SU-DHL-6 (cell line): Measurements from ENCODE around the gene PARP16.

Experiments
- H2AFZ ChIP-seq: fragments of 200-600 bp; sonication (generic); 2 replicates; pipeline ENCODE4 v1.6.1; 2014; ENCODE audit warnings: low read depth, mild to moderate bottlenecking, moderate library complexity, mixed read lengths, antibody characterized with exemption, low read length; ENCODE audit not compliant: severe bottlenecking
- H3F3A ChIP-seq: fragments of 200-600 bp; shearing (Covaris generic); 2 replicates; pipeline ENCODE4 v1.6.0; 2016; ENCODE audit warnings: antibody characterized with exemption, mild to moderate bottlenecking; ENCODE audit not compliant: insufficient read depth
- H3K27ac ChIP-seq: fragments of 200-600 bp; sonication (generic); 2 replicates; pipeline ENCODE4 v1.5.1; 2016; ENCODE audit warnings: low read depth, mild to moderate bottlenecking, low read length, moderate library complexity, mixed read lengths
- H3K27me3 ChIP-seq: fragments of 200-600 bp; sonication (generic), shearing (Covaris generic); 2 replicates; pipeline ENCODE4 v1.6.0; 2014; ENCODE audit warnings: mild to moderate bottlenecking, low read length
- H3K36me3 ChIP-seq: fragments of 200-600 bp; sonication (generic); 2 replicates; pipeline ENCODE4 v1.6.1; 2014; ENCODE audit warnings: mild to moderate bottlenecking, low read length, mixed read lengths
- H3K4me2 ChIP-seq: fragments of 300-600, 200-600 bp; shearing (Covaris generic), sonication (generic); 2 replicates; pipeline ENCODE4 v1.6.0; 2014; ENCODE audit warnings: low read length, low read depth, mild to moderate bottlenecking; ENCODE audit not compliant: poor library complexity, severe bottlenecking
- H3K4me3 ChIP-seq: fragments of 200-600 bp; sonication (generic); 2 replicates; pipeline ENCODE4 v1.5.1; 2014; ENCODE audit warnings: antibody characterized with exemption, low read length, mild to moderate bottlenecking, mixed read lengths; ENCODE audit not compliant: insufficient read depth, poor library complexity, severe bottlenecking
- H3K79me2 ChIP-seq: fragments of 200-600 bp; sonication (generic); 2 replicates; pipeline ENCODE4 v1.6.1; 2014; ENCODE audit warnings: mild to moderate bottlenecking, low read length, moderate library complexity; ENCODE audit not compliant: insufficient read depth
- H3K9ac ChIP-seq: fragments of 200-600 bp; sonication (generic); 2 replicates; pipeline ENCODE4 v1.7.0; 2014; ENCODE audit warnings: mild to moderate bottlenecking, low read length
- H3K9me2 ChIP-seq: fragments of 200-600 bp; sonication (generic); replicated peaks from 2 replicates; pipeline ENCODE4 v1.6.1; 2014; ENCODE audit warnings: low read length; ENCODE audit not compliant: insufficient read depth
- H3K9me3 ChIP-seq: fragments of 200-600 bp; sonication (generic); 2 replicates; pipeline ENCODE4 v1.6.1; 2014; ENCODE audit warnings: low read length, mixed read lengths; ENCODE audit not compliant: insufficient read depth
- H4K20me1 ChIP-seq: fragments of 200-600 bp; sonication (generic); 2 replicates; pipeline ENCODE4 v1.6.1; 2014; ENCODE audit warnings: low read depth, mild to moderate bottlenecking, antibody characterized with exemption, low read length, moderate library complexity, mixed read lengths
- CTCF ChIP-seq: fragments of 200-600 bp; sonication (generic); IDR thresholded peaks from one replicate; pipeline ENCODE4 v1.5.1; 2017; ENCODE audit warnings: antibody characterized with exemption, mild to moderate bottlenecking, low read length, moderate library complexity; ENCODE audit not compliant: insufficient read depth, poor library complexity, severe bottlenecking
- EZH2phosphoT487 ChIP-seq: fragments of 200-600 bp; sonication (generic), shearing (Covaris generic); conservative IDR thresholded peaks from 2 replicates; pipeline ENCODE4 v1.6.1; 2018; ENCODE audit warnings: mild to moderate bottlenecking, antibody characterized with exemption, low read length, moderate library complexity, mixed read lengths

Gene PARP16

GRCh38 chr15:65327651-65328393, 41.1 kb upstream of the PARP16 start:
- H3K9me2 ChIP-seq, result no peaks in the 10 kb centered on the region
- no peaks in the 10 kb centered on the region for H4K20me1 ChIP-seq
- H3K27ac ChIP-seq, result no peak overlapping the region
- H2AFZ ChIP-seq, result no peak overlapping the region
- no peak overlapping the region for H3K4me2 ChIP-seq
- no peaks in the 10 kb centered on the region for H3K27me3 ChIP-seq
- H3K36me3 ChIP-seq, result no peaks in the 10 kb centered on the region
- no peaks in the 10 kb centered on the region for H3F3A ChIP-seq
- no peaks in the 10 kb centered on the region for H3K9me3 ChIP-seq
- no peak for TF ChIP-seq EZH2phosphoT487
- TF ChIP-seq CTCF, result no peak
- no peaks in the 10 kb centered on the region for H3K79me2 ChIP-seq
- no peak overlapping the region for H3K9ac ChIP-seq
- no peak overlapping the region for H3K4me3 ChIP-seq

- Histone ChIP-seq H4K20me1 (no peaks in the 10 kb centered on the region), H3K9me3 (no peaks in the 10 kb centered on the region), H3K9me2 (no peaks in the 10 kb centered on the region), H2AFZ (no peak overlapping the region), H3K4me3 (no peak overlapping the region), H3F3A (no peaks in the 10 kb centered on the region), H3K79me2 (no peaks in the 10 kb centered on the region), H3K27ac (no peak overlapping the region), H3K4me2 (no peak overlapping the region), H3K9ac (no peak overlapping the region), H3K36me3 (no peaks in the 10 kb centered on the region), H3K27me3 (no peaks in the 10 kb centered on the region)
- TF ChIP-seq CTCF, result no peak
- no peak for TF ChIP-seq EZH2phosphoT487
These were observed 40.1 kb upstream of the PARP16 start for GRCh38 chr15:65326818-65327217.

GRCh38 chr15:65326117-65326526, 39.4 kb upstream of the PARP16 start:
- H3K9me3 ChIP-seq, result no peaks in the 10 kb centered on the region
- no peak overlapping the region for H2AFZ ChIP-seq
- H4K20me1 ChIP-seq, result no peaks in the 10 kb centered on the region
- no peaks in the 10 kb centered on the region for H3K9me2 ChIP-seq
- H3K27ac ChIP-seq, result no peak overlapping the region
- H3K9ac ChIP-seq, result no peak overlapping the region
- no peaks in the 10 kb centered on the region for H3K36me3 ChIP-seq
- no peak for TF ChIP-seq CTCF
- no peak for TF ChIP-seq EZH2phosphoT487
- no peak overlapping the region for H3K4me2 ChIP-seq
- H3K27me3 ChIP-seq, result no peaks in the 10 kb centered on the region
- H3F3A ChIP-seq, result no peaks in the 10 kb centered on the region
- H3K4me3 ChIP-seq, result no peak overlapping the region
- H3K79me2 ChIP-seq, result no peaks in the 10 kb centered on the region
